ENCODE results near the gene MYO7A. TPM values are rescaled to one million over a fixed set of nuclear protein-coding genes. Genes with fewer than 3 reads are reported as not detected.

MYO7A gene
- total RNA-seq, 4 donors from 2014 or later = 4.8 to 9.1 (median 6.4) TPM

- Histone ChIP-seq H3K4me3 (no peak overlapping the region), H3K9me3 (no peaks in the 10 kb centered on the region), H3K4me1 (peaks cover 0 to 6% (median 3%) of the 10 kb centered on the region in 4 donors), H3K36me3 (no peaks in the 10 kb centered on the region), H3K27me3 (no peaks in the 10 kb centered on the region), H3K27ac (replicated peaks in 1 of 4) (no peak overlapping the region)
- 92% methylated on average over 8 of the region's 9 CpGs for WGBS
- intact Hi-C loops (cut with DNase I) = no loop called here
- no peak for DNase-seq (ENCODE audit: extremely low spot score)
- no peak for TF ChIP-seq POLR2AphosphoS5 (IDR thresholded peaks at IDR 0.05)
- no peak for TF ChIP-seq POLR2A (IDR thresholded peaks at IDR 0.05; ENCODE audit: low read depth)
- TF ChIP-seq EP300 (IDR thresholded peaks at IDR 0.05) = no peak
- no peak for TF ChIP-seq CTCF (IDR thresholded peaks at IDR 0.05)
Measured at GRCh38 chr11:77167111-77167626, 39.1 kb downstream of the MYO7A start.

GRCh38 chr11:77167791-77168190 is 39.7 kb downstream of the MYO7A start:
- H3K27ac ChIP-seq (replicated peaks in 1 of 4) = no peak overlapping the region
- H3K9me3 ChIP-seq = no peaks in the 10 kb centered on the region
- 89% methylated on average over 7 of the region's 8 CpGs for WGBS
- H3K4me1 ChIP-seq = peaks cover 0 to 11% (median 4%) of the 10 kb centered on the region in 4 donors
- intact Hi-C loops (cut with DNase I) = no loop called here
- H3K4me3 ChIP-seq = no peak overlapping the region
- no peak for DNase-seq (ENCODE audit: extremely low spot score)
- no peaks in the 10 kb centered on the region for H3K27me3 ChIP-seq
- TF ChIP-seq CTCF (IDR thresholded peaks at IDR 0.05) (no peak), POLR2A (IDR thresholded peaks at IDR 0.05; ENCODE audit: low read depth) (no peak), POLR2AphosphoS5 (IDR thresholded peaks at IDR 0.05) (no peak), EP300 (IDR thresholded peaks at IDR 0.05) (no peak)
- H3K36me3 ChIP-seq = no peaks in the 10 kb centered on the region

GRCh38 chr11:77170107-77170506 is 42.1 kb downstream of the MYO7A start:
- peaks cover 0 to 11% (median 4%) of the 10 kb centered on the region in 4 donors for H3K4me1 ChIP-seq
- TF ChIP-seq POLR2A (IDR thresholded peaks at IDR 0.05; ENCODE audit: low read depth) (no peak), EP300 (IDR thresholded peaks at IDR 0.05) (no peak), POLR2AphosphoS5 (IDR thresholded peaks at IDR 0.05) (no peak), CTCF (IDR thresholded peaks at IDR 0.05) (no peak)
- H3K4me3 ChIP-seq = no peak overlapping the region
- intact Hi-C loops (cut with DNase I) = no loop called here
- H3K27me3 ChIP-seq = no peaks in the 10 kb centered on the region
- DNase-seq (ENCODE audit: extremely low spot score) = no peak
- no peaks in the 10 kb centered on the region for H3K9me3 ChIP-seq
- no peaks in the 10 kb centered on the region for H3K36me3 ChIP-seq
- no peak overlapping the region for H3K27ac ChIP-seq (replicated peaks in 1 of 4)
- 97% methylated on average over 5 of the region's 5 CpGs for WGBS

GRCh38 chr11:77171254-77171653 is 43.2 kb downstream of the MYO7A start:
- no peak for DNase-seq (ENCODE audit: extremely low spot score)
- Histone ChIP-seq H3K4me1 (peaks cover 0 to 11% (median 4%) of the 10 kb centered on the region in 4 donors), H3K9me3 (no peaks in the 10 kb centered on the region), H3K27ac (replicated peaks in 1 of 4) (no peak overlapping the region), H3K4me3 (no peak overlapping the region), H3K36me3 (no peaks in the 10 kb centered on the region), H3K27me3 (no peaks in the 10 kb centered on the region)
- TF ChIP-seq POLR2AphosphoS5 (IDR thresholded peaks at IDR 0.05) (no peak), POLR2A (IDR thresholded peaks at IDR 0.05; ENCODE audit: low read depth) (no peak), EP300 (IDR thresholded peaks at IDR 0.05) (no peak)
- intact Hi-C loops (cut with DNase I) = no loop called here
- WGBS = 97% methylated on average over 8 of the region's 8 CpGs

GRCh38 chr11:77171885-77172665 is 44.0 kb downstream of the MYO7A start:
- H3K27ac ChIP-seq (replicated peaks in 1 of 4) = no peak overlapping the region
- intact Hi-C loops (cut with DNase I) = no loop called here
- no peaks in the 10 kb centered on the region for H3K9me3 ChIP-seq
- peaks cover 0 to 11% (median 4%) of the 10 kb centered on the region in 4 donors for H3K4me1 ChIP-seq
- no peaks in the 10 kb centered on the region for H3K27me3 ChIP-seq
- no peaks in the 10 kb centered on the region for H3K36me3 ChIP-seq
- DNase-seq (ENCODE audit: extremely low spot score) = no peak
- 69% methylated on average over 19 of the region's 20 CpGs for WGBS
- no peak for TF ChIP-seq POLR2AphosphoS5 (IDR thresholded peaks at IDR 0.05)
- TF ChIP-seq CTCF (IDR thresholded peaks at IDR 0.05) = no peak
- TF ChIP-seq POLR2A (IDR thresholded peaks at IDR 0.05; ENCODE audit: low read depth) = no peak
- no peak for TF ChIP-seq EP300 (IDR thresholded peaks at IDR 0.05)
- no peak overlapping the region for H3K4me3 ChIP-seq
